A673 (cell line): ENCODE results near the gene CCNL1.
A peak's percentile ranks its signal among the peaks of the same experiment; 100 is the strongest.

Source experiments
- CTCF ChIP-seq: fragments of 300-800, 200-600 bp; sonication (generic); conservative IDR thresholded peaks from 2 replicates; pipeline ENCODE4 v1.5.1; 2017; ENCODE audit warnings: low read depth, mild to moderate bottlenecking, antibody characterized with exemption, low read length, moderate library complexity, mixed read lengths
- EZH2 ChIP-seq: fragments of 200-600 bp; sonication (generic); IDR thresholded peaks from 2 replicates; pipeline ENCODE4 v1.6.1; 2017; ENCODE audit warnings: borderline replicate concordance, low read depth, mild to moderate bottlenecking, mixed read lengths, antibody characterized with exemption, low read length; ENCODE audit not compliant: poor library complexity, severe bottlenecking

DNA sequence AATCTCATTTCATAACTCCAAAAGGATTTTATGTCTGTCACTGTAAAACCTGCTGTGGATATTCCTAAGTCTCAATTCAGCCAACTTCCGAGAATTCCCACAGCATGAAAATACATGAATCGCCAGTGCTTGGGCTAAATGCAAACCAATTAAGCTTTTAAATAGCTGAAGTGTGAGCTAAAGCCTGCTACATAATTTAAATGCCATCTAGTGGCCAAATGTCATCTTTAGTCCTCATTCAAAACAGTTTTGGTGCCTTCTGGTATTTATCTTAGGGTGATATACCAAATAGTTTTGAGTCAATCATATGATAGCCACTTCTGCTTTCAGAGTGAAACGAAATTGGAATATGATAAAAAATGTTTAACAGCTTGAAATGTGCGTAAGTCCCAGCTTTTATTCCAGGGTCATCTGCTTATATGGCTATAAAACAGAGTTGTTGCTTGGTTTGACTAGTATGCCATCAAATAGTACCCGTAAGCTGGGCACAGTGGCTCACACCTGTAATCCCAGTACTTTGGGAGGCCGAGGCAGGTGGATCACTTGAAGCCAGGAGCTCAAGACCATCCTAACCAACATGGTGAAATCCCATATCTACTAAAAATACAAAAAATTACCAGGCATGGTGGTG, 41.8 kb upstream of the CCNL1 start:
- TF ChIP-seq CTCF (peak; percentile 69), EZH2 (no peak)
